EL (cell line): ENCODE measurements around the gene RAP1GAP2.

Source experiments
- DNase-seq: peaks from one replicate; pipeline ENCODE4 v3.0.0-alpha.2; 2016

RAP1GAP2 gene

GRCh38 chr17:2950846-2951245 is 154.6 kb downstream of the RAP1GAP2 start:
- DNase-seq = no peak

GRCh38 chr17:2952174-2952845 is 156.1 kb downstream of the RAP1GAP2 start:
- no peak for DNase-seq

- DNase-seq = peak; percentile 96
Measured at GRCh38 chr17:2954898-2955445, 158.7 kb downstream of the RAP1GAP2 start.

GRCh38 chr17:2955931-2956582 is 159.8 kb downstream of the RAP1GAP2 start:
- no peak for DNase-seq

GRCh38 chr17:2957631-2958286 is 161.5 kb downstream of the RAP1GAP2 start:
- DNase-seq = peak; percentile 21

- DNase-seq = no peak
Measured at GRCh38 chr17:2958706-2959222, 162.5 kb downstream of the RAP1GAP2 start.

- no peak for DNase-seq
Measured at GRCh38 chr17:2959371-2960130, 163.3 kb downstream of the RAP1GAP2 start.

GRCh38 chr17:2961446-2961845 is 165.2 kb downstream of the RAP1GAP2 start:
- DNase-seq = no peak

- no peak for DNase-seq
Measured at GRCh38 chr17:2962236-2962635, 166.0 kb downstream of the RAP1GAP2 start.

- DNase-seq = no peak
Measured at GRCh38 chr17:2962729-2963128, 166.5 kb downstream of the RAP1GAP2 start.

- no peak for DNase-seq
Measured at GRCh38 chr17:2963332-2964027, 167.2 kb downstream of the RAP1GAP2 start.

GRCh38 chr17:2964028-2964356 is 167.8 kb downstream of the RAP1GAP2 start:
- DNase-seq = no peak

- no peak for DNase-seq
Measured at GRCh38 chr17:2964370-2964769, 168.1 kb downstream of the RAP1GAP2 start.

GRCh38 chr17:2964831-2965230 is 168.6 kb downstream of the RAP1GAP2 start:
- no peak for DNase-seq

- DNase-seq = peak; percentile 70
Measured at GRCh38 chr17:2965621-2966595, 169.7 kb downstream of the RAP1GAP2 start.

GRCh38 chr17:2967515-2967914 is 171.3 kb downstream of the RAP1GAP2 start:
- DNase-seq = no peak

GRCh38 chr17:2971851-2972250 is 175.6 kb downstream of the RAP1GAP2 start:
- DNase-seq = no peak

- DNase-seq = no peak
Measured at GRCh38 chr17:2972749-2973148, 176.5 kb downstream of the RAP1GAP2 start.

- no peak for DNase-seq
Measured at GRCh38 chr17:2974347-2974746, 178.1 kb downstream of the RAP1GAP2 start.

- DNase-seq = peak; percentile 54
Measured at GRCh38 chr17:2975469-2975958, 179.3 kb downstream of the RAP1GAP2 start.

GRCh38 chr17:2977157-2977556 is 180.9 kb downstream of the RAP1GAP2 start:
- no peak for DNase-seq
